HEK293 (cell line): Measurements from ENCODE around the gene TRMT44.

Experiments
- CTCF ChIA-PET: fragments of 350-600 bp; formaldehyde crosslinking; extraction: SDS; loops from one replicate; lab custom pipeline; 2021; ENCODE audit warnings: antibody characterized with exemption; lab: Yijun Ruan, JAX
- POLR2A ChIA-PET: fragments of 300-600 bp; formaldehyde crosslinking; extraction: SDS; loops from one replicate; lab custom pipeline; 2020; ENCODE audit warnings: antibody characterized with exemption, inconsistent platforms; lab: Yijun Ruan, JAX
- H3K27ac ChIP-seq: fragments of 200-500 bp; sonication (Bioruptor generic); 2 replicates; pipeline ENCODE4 v1.5.1; 2014; ENCODE audit warnings: low read depth, low read length, control low read depth, inconsistent platforms; ENCODE audit errors: extremely low read depth
- H3K36me3 ChIP-seq, 2 experiments: fragments of 200-500 bp in 1 of 2; sonication (Bioruptor generic) in 1 of 2; 1 replicate in 1 of 2; 2 replicates in 1 of 2; pipeline ENCODE4 v1.5.1; 2014 to 2017; ENCODE audit warnings: inconsistent platforms in 2 of 2, low read length in 2 of 2; ENCODE audit not compliant: control insufficient read depth in 2 of 2, insufficient read depth in 1 of 2
- H3K4me1 ChIP-seq: fragments of 200-500 bp; sonication (Bioruptor generic); 2 replicates; pipeline ENCODE4 v1.5.1; 2014; ENCODE audit warnings: mild to moderate bottlenecking, low read length, inconsistent platforms; ENCODE audit not compliant: control insufficient read depth, insufficient read depth
- H3K4me3 ChIP-seq: 2 replicates; pipeline ENCODE4 v1.5.1; 2011; ENCODE audit warnings: low read depth, mild to moderate bottlenecking, control low read depth, low read length, moderate library complexity
- H3K9me3 ChIP-seq: fragments of 200-500 bp; sonication (Bioruptor generic); 2 replicates; pipeline ENCODE4 v1.5.1; 2014; ENCODE audit warnings: low read depth, low read length, inconsistent platforms; ENCODE audit not compliant: control insufficient read depth, insufficient read depth
- BCL11B ChIP-seq: fragments of 450-650 bp; formaldehyde crosslinking; IDR thresholded peaks from 2 replicates; pipeline ENCODE4 v1.5.1; 2016; ENCODE audit warnings: low read depth, missing biosample characterization, missing genetic modification characterization
- GLIS1 ChIP-seq: fragments of 450-650 bp; formaldehyde crosslinking; IDR thresholded peaks from 2 replicates; pipeline ENCODE4 v1.5.1; 2016; ENCODE audit warnings: missing biosample characterization, missing genetic modification characterization
- HIC1 ChIP-seq: fragments of 450-650 bp; formaldehyde crosslinking; IDR thresholded peaks from 2 replicates; pipeline ENCODE4 v1.5.1; 2016; ENCODE audit warnings: missing biosample characterization, missing genetic modification characterization
- HOXD13 ChIP-seq: sonication (generic); formaldehyde crosslinking; IDR thresholded peaks from 2 replicates; pipeline ENCODE4 v1.8.0; 2022; ENCODE audit warnings: missing genetic modification reagents, borderline replicate concordance
- KLF9 ChIP-seq: fragments of 450-650 bp; formaldehyde crosslinking; IDR thresholded peaks from 2 replicates; pipeline ENCODE4 v1.5.1; 2016; ENCODE audit warnings: missing biosample characterization, missing genetic modification characterization, low read depth
- PRDM2 ChIP-seq: fragments of 450-650 bp; formaldehyde crosslinking; IDR thresholded peaks from 2 replicates; pipeline ENCODE4 v1.5.1; 2016; ENCODE audit warnings: missing biosample characterization, missing genetic modification characterization, borderline replicate concordance
- SALL2 ChIP-seq: fragments of 450-650 bp; formaldehyde crosslinking; IDR thresholded peaks from 2 replicates; pipeline ENCODE4 v1.5.0; 2017; ENCODE audit warnings: missing biosample characterization, mild to moderate bottlenecking, missing genetic modification characterization, borderline replicate concordance
- SP2 ChIP-seq: fragments of 450-650 bp; formaldehyde crosslinking; IDR thresholded peaks from 2 replicates; pipeline ENCODE4 v1.5.1; 2016; ENCODE audit warnings: missing biosample characterization, missing genetic modification characterization
- SP3 ChIP-seq: fragments of 450-650 bp; formaldehyde crosslinking; IDR thresholded peaks from 2 replicates; pipeline ENCODE4 v1.5.1; 2016; ENCODE audit warnings: missing biosample characterization, missing genetic modification characterization
- TCF7L2 ChIP-seq: IDR thresholded peaks from 2 replicates; pipeline ENCODE4 v1.6.1; 2011; ENCODE audit warnings: low read depth, mild to moderate bottlenecking, inconsistent platforms, low read length, moderate library complexity, borderline replicate concordance
- ZEB2 ChIP-seq: fragments of 450-650 bp; formaldehyde crosslinking; IDR thresholded peaks from 2 replicates; pipeline ENCODE4 v1.5.1; 2016; ENCODE audit warnings: missing biosample characterization, missing genetic modification characterization
- ZNF140 ChIP-seq: fragments of 450-650 bp; formaldehyde crosslinking; IDR thresholded peaks from 2 replicates; pipeline ENCODE4 v1.5.1; 2016; ENCODE audit warnings: missing biosample characterization, missing genetic modification characterization
- ZNF16 ChIP-seq: fragments of 450-650 bp; formaldehyde crosslinking; IDR thresholded peaks from 2 replicates; pipeline ENCODE4 v1.5.1; 2016; ENCODE audit warnings: low read depth, missing biosample characterization, missing genetic modification characterization
- ZNF221 ChIP-seq: fragments of 450-650 bp; formaldehyde crosslinking; IDR thresholded peaks from 2 replicates; pipeline ENCODE4 v1.5.1; 2017; ENCODE audit warnings: missing biosample characterization, missing genetic modification characterization, borderline replicate concordance
- ZNF248 ChIP-seq: fragments of 450-650 bp; formaldehyde crosslinking; IDR thresholded peaks from 2 replicates; pipeline ENCODE4 v1.5.1; 2017; ENCODE audit warnings: missing biosample characterization, missing genetic modification characterization
- ZNF274 ChIP-seq, 2 experiments: fragments of 200-500 bp in 1 of 2; fragments of 450-650 bp in 1 of 2; sonication (Bioruptor generic) in 1 of 2; formaldehyde crosslinking in 1 of 2; IDR thresholded peaks; 2 replicates each; pipeline versions ENCODE4 v1.5.1 to v1.6.1; 2014 to 2016; ENCODE audit warnings: borderline replicate concordance in 1 of 2, inconsistent platforms in 1 of 2, low read length in 1 of 2, missing biosample characterization in 1 of 2, missing genetic modification characterization in 1 of 2
- ZNF416 ChIP-seq: fragments of 450-650 bp; formaldehyde crosslinking; IDR thresholded peaks from 2 replicates; pipeline ENCODE4 v1.5.1; 2016; ENCODE audit warnings: missing biosample characterization, missing genetic modification characterization
- ZNF501 ChIP-seq: fragments of 450-650 bp; formaldehyde crosslinking; IDR thresholded peaks from 2 replicates; pipeline ENCODE4 v1.5.1; 2016; ENCODE audit warnings: missing biosample characterization, missing genetic modification characterization
- ZNF510 ChIP-seq: fragments of 450-650 bp; formaldehyde crosslinking; IDR thresholded peaks from 2 replicates; pipeline ENCODE4 v1.5.1; 2018; ENCODE audit warnings: mild to moderate bottlenecking, missing genetic modification characterization, missing biosample characterization; ENCODE audit not compliant: insufficient replicate concordance
- ZNF530 ChIP-seq: fragments of 450-650 bp; formaldehyde crosslinking; IDR thresholded peaks from 2 replicates; pipeline ENCODE4 v1.5.1; 2016; ENCODE audit warnings: low read depth, missing biosample characterization, missing genetic modification characterization
- ZNF600 ChIP-seq: fragments of 450-650 bp; formaldehyde crosslinking; IDR thresholded peaks from 2 replicates; pipeline ENCODE4 v1.5.1; 2016; ENCODE audit warnings: missing biosample characterization, missing genetic modification characterization
- ZNF747 ChIP-seq: fragments of 450-650 bp; formaldehyde crosslinking; IDR thresholded peaks from 2 replicates; pipeline ENCODE4 v1.5.1; 2016; ENCODE audit warnings: missing biosample characterization, missing genetic modification characterization
- ZNF792 ChIP-seq: fragments of 450-650 bp; formaldehyde crosslinking; IDR thresholded peaks from 2 replicates; pipeline ENCODE4 v1.5.1; 2016; ENCODE audit warnings: missing biosample characterization, missing genetic modification characterization
- ZSCAN16 ChIP-seq: fragments of 450-650 bp; formaldehyde crosslinking; IDR thresholded peaks from 2 replicates; pipeline ENCODE4 v1.5.1; 2016; ENCODE audit warnings: missing biosample characterization, missing genetic modification characterization

TRMT44 gene

GRCh38 chr4:8400632-8401325, 39.8 kb upstream of the TRMT44 start:
- Histone ChIP-seq H3K27ac (no peak overlapping the region), H3K36me3 (peaks cover 0 to 25% of the 10 kb centered on the region in 2 experiments; a peak in 1 of 3 replicates), H3K9me3 (no peaks in the 10 kb centered on the region), H3K4me1 (no peaks in the 10 kb centered on the region), H3K4me3 (no peak overlapping the region)
- ChIA-PET POLR2A (no interaction called here), CTCF (interaction anchor here (0.8 to 4.1 kb wide), 3 partner anchors 134 to 224 kb away, joined by 4 to 34 read pairs (median 6); no protein-coding TSS in a partner anchor)
- TF ChIP-seq ZNF416 (tag by site-specific recombination) (no peak), SALL2 (tag by site-specific recombination) (no peak), ZNF600 (tag by site-specific recombination) (no peak), ZNF510 (tag by site-specific recombination) (no peak), ZNF792 (no peak), ZNF16 (tag by site-specific recombination) (no peak), HOXD13 (CRISPR knock-in tag) (no peak), BCL11B (no peak), ZNF501 (tag by site-specific recombination) (no peak), SP3 (tag by site-specific recombination) (no peak), ZNF747 (tag by site-specific recombination) (no peak), ZNF221 (tag by site-specific recombination) (no peak)

GRCh38 chr4:8401665-8402064, 38.9 kb upstream of the TRMT44 start:
- ChIA-PET POLR2A (no interaction called here), CTCF (interaction anchor here (0.7 to 4.1 kb wide), 4 partner anchors 134 to 225 kb away, joined by 3 to 34 read pairs (median 16); no protein-coding TSS in a partner anchor)

GRCh38 chr4:8402181-8402597, 38.4 kb upstream of the TRMT44 start:
- Histone ChIP-seq H3K4me1 (no peaks in the 10 kb centered on the region), H3K4me3 (no peak overlapping the region), H3K27ac (no peak overlapping the region), H3K9me3 (no peaks in the 10 kb centered on the region), H3K36me3 (peaks cover 0 to 22% of the 10 kb centered on the region in 2 experiments; a peak in 1 of 3 replicates)
- TF ChIP-seq SP2 (tag by site-specific recombination) (no peak), ZEB2 (tag by site-specific recombination) (no peak), HIC1 (no peak), GLIS1 (tag by site-specific recombination) (no peak), KLF9 (tag by site-specific recombination) (no peak), PRDM2 (tag by site-specific recombination) (no peak), ZNF530 (tag by site-specific recombination) (no peak), ZNF274 (IDR thresholded peaks at IDR 0.05; ENCODE audit: low read length) (no peak), ZNF274 (tag by site-specific recombination; IDR thresholded peaks at IDR 0.05; ENCODE audit: borderline replicate concordance) (no peak)
- CTCF ChIA-PET, result interaction anchor here (0.7 to 4.1 kb wide), 15 partner anchors 12 to 249 kb away, joined by 3 to 34 read pairs (median 3); no protein-coding TSS in a partner anchor
- POLR2A ChIA-PET, result no interaction called here

More at GRCh38 chr4:8401665-8402064, 38.9 kb upstream of the TRMT44 start:
- Histone ChIP-seq H3K27ac (no peak overlapping the region), H3K4me1 (no peaks in the 10 kb centered on the region), H3K4me3 (no peak overlapping the region), H3K9me3 (no peaks in the 10 kb centered on the region), H3K36me3 (peaks cover 0 to 26% of the 10 kb centered on the region in 2 experiments; a peak in 1 of 3 replicates)
- no peak for TF ChIP-seq ZNF140 (tag by site-specific recombination)
- TF ChIP-seq ZNF248, result no peak
- no peak for TF ChIP-seq TCF7L2
- no peak for TF ChIP-seq ZSCAN16 (tag by site-specific recombination)
